ENCODE data around the gene MBP. TPM values are rescaled to one million over a fixed set of nuclear protein-coding genes. Genes with fewer than 3 reads are reported as not detected.

MBP gene
- total RNA-seq, 2 experiments from 2014 or later = 38.9 to 40.4 TPM

DNA sequence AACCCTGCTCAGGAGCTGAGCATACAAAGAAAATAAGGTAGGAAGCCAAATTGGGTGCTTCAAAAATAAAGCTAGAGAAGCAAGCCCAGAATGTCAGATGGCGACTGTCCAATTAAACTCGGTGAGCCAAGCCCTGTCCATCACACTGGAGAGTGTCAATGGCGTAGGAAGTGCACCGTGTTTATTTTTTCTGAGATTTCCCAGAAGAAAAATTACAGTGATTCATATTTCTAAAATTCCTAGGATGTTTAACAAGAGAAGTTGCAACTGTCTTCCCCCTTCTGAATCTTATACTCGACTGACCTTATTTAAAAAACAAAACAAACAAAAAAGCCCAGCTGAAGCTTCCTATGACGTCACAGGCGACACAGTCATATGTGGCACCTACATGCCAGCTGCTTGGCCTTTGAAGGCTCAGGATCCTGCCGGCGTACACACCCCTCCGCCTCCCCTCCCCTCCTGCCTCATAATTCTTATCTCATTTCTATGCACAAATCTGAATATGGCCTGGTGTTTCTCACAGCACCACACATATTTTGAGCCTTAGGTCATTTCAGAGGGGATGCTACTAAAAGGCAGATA, 60.8 kb downstream of the MBP start:
- no peaks in the 10 kb centered on the region for H3K9me3 Mint-ChIP-seq
- CTCF ChIA-PET = interaction anchor here (0.9 to 2.3 kb wide), 4 partner anchors 18 to 34 kb away, joined by 3 to 9 read pairs (median 3); no protein-coding TSS in a partner anchor

DNA sequence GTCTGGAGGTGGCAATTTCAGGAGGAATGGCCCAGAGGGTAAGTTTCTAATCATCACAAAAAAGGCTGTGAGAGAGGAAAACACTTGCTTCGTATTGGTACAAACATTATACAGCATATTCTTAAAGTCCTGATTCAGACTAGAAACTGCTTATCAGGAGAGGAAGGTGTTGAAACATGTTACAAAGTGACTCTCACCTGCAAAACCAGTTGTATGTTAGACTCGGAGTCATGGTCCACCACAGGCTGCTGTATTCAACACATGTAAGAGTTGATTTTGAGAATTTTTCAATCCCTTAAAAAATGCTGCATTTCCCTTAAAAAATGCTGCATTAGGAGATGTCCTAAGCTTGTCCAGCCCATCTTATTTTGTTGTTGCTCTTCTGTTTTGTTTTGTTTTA, 61.5 kb downstream of the MBP start:
- no peak overlapping the region for H3K4me3 Mint-ChIP-seq
- no peaks in the 10 kb centered on the region for H3K9me3 Mint-ChIP-seq
- peaks cover 25% of the 10 kb centered on the region for H3K36me3 Mint-ChIP-seq
- intact Hi-C loops (cut with micrococcal nuclease) = no loop called here
- peaks cover 97% of the 10 kb centered on the region for H3K4me1 Mint-ChIP-seq (ENCODE audit: low read depth)
- no peaks in the 10 kb centered on the region for H3K27me3 Mint-ChIP-seq
- ChIA-PET POLR2A (interaction anchor here (1.4 to 4.7 kb wide), 4 partner anchors 10 to 36 kb away, joined by 3 to 23 read pairs (median 4); no protein-coding TSS in a partner anchor), CTCF (interaction anchor here (9.9 kb wide), 1 partner anchor 17 kb away, joined by 63 read pairs; no protein-coding TSS in a partner anchor)
- peak; percentile 8 for DNase-seq
- peak overlapping the region; percentile 91 for H3K27ac Mint-ChIP-seq

More for the DNA sequence above, 60.8 kb downstream of the MBP start:
- intact Hi-C loops (cut with micrococcal nuclease) = no loop called here
- Mint-ChIP-seq H3K36me3 (peaks cover 25% of the 10 kb centered on the region), H3K27ac (peak overlapping the region; percentile 91), H3K4me1 (ENCODE audit: low read depth) (peaks cover 91% of the 10 kb centered on the region), H3K27me3 (no peaks in the 10 kb centered on the region), H3K4me3 (peak overlapping the region; percentile 26)
- DNase-seq = peak; percentile 82
- POLR2A ChIA-PET = interaction anchor here (1.4 to 4.7 kb wide), 2 partner anchors 11 to 30 kb away, joined by 3 to 23 read pairs; no protein-coding TSS in a partner anchor

- CTCF ChIA-PET = interaction anchor here (1.0 to 9.9 kb wide), 4 partner anchors 17 to 149 kb away, joined by 3 to 63 read pairs (median 8); no protein-coding TSS in a partner anchor
- Mint-ChIP-seq H3K36me3 (peaks cover 30% of the 10 kb centered on the region), H3K4me1 (ENCODE audit: low read depth) (peaks cover 99% of the 10 kb centered on the region), H3K9me3 (no peaks in the 10 kb centered on the region), H3K27me3 (no peaks in the 10 kb centered on the region), H3K27ac (peak overlapping the region; percentile 91), H3K4me3 (no peak overlapping the region)
- intact Hi-C loops (cut with micrococcal nuclease) = loop anchor here (1.0 kb wide), 1 partner anchor 8 kb away; no protein-coding TSS in a partner anchor
- DNase-seq = no peak
- POLR2A ChIA-PET = interaction anchor here (1.2 to 6.1 kb wide), 7 partner anchors 18 to 60 kb away, joined by 3 to 68 read pairs (median 11); no protein-coding TSS in a partner anchor
These were observed 62.0 kb downstream of the MBP start for GRCh38 chr18:77070627-77071026.

GRCh38 chr18:77069931-77070330, 62.7 kb downstream of the MBP start:
- H3K27ac Mint-ChIP-seq = peak overlapping the region; percentile 91
- H3K36me3 Mint-ChIP-seq = peaks cover 36% of the 10 kb centered on the region
- H3K9me3 Mint-ChIP-seq = no peaks in the 10 kb centered on the region
- peak; percentile 72 for DNase-seq
- ChIA-PET POLR2A (interaction anchor here (1.1 to 6.1 kb wide), 7 partner anchors 18 to 247 kb away, joined by 3 to 68 read pairs (median 4); no protein-coding TSS in a partner anchor), CTCF (interaction anchor here (0.6 to 9.9 kb wide), 10 partner anchors 9 to 148 kb away, joined by 3 to 63 read pairs (median 6); no protein-coding TSS in a partner anchor)
- H3K27me3 Mint-ChIP-seq = no peaks in the 10 kb centered on the region
- intact Hi-C loops (cut with micrococcal nuclease) = loop anchor here (1.0 to 10.0 kb wide), 4 partner anchors 8 to 695 kb away; partner anchors contain the start of gene ZNF236
- peaks cover 99% of the 10 kb centered on the region for H3K4me1 Mint-ChIP-seq (ENCODE audit: low read depth)
- H3K4me3 Mint-ChIP-seq = peak overlapping the region; percentile 27

- ChIA-PET POLR2A (interaction anchor here (0.7 to 6.1 kb wide), 11 partner anchors 15 to 246 kb away, joined by 3 to 68 read pairs (median 4); no protein-coding TSS in a partner anchor), CTCF (interaction anchor here (0.6 to 9.9 kb wide), 11 partner anchors 9 to 148 kb away, joined by 3 to 63 read pairs (median 6); no protein-coding TSS in a partner anchor)
- H3K9me3 Mint-ChIP-seq = no peaks in the 10 kb centered on the region
- DNase-seq = no peak
- peaks cover 100% of the 10 kb centered on the region for H3K4me1 Mint-ChIP-seq (ENCODE audit: low read depth)
- H3K27ac Mint-ChIP-seq = peak overlapping the region; percentile 91
- H3K27me3 Mint-ChIP-seq = no peaks in the 10 kb centered on the region
- peak overlapping the region; percentile 27 for H3K4me3 Mint-ChIP-seq
- peaks cover 40% of the 10 kb centered on the region for H3K36me3 Mint-ChIP-seq
- intact Hi-C loops (cut with micrococcal nuclease) = loop anchor here (2.0 to 10.0 kb wide), 3 partner anchors 19 to 695 kb away; partner anchors contain the start of gene ZNF236
These were observed 63.1 kb downstream of the MBP start for GRCh38 chr18:77069482-77069881.

DNA sequence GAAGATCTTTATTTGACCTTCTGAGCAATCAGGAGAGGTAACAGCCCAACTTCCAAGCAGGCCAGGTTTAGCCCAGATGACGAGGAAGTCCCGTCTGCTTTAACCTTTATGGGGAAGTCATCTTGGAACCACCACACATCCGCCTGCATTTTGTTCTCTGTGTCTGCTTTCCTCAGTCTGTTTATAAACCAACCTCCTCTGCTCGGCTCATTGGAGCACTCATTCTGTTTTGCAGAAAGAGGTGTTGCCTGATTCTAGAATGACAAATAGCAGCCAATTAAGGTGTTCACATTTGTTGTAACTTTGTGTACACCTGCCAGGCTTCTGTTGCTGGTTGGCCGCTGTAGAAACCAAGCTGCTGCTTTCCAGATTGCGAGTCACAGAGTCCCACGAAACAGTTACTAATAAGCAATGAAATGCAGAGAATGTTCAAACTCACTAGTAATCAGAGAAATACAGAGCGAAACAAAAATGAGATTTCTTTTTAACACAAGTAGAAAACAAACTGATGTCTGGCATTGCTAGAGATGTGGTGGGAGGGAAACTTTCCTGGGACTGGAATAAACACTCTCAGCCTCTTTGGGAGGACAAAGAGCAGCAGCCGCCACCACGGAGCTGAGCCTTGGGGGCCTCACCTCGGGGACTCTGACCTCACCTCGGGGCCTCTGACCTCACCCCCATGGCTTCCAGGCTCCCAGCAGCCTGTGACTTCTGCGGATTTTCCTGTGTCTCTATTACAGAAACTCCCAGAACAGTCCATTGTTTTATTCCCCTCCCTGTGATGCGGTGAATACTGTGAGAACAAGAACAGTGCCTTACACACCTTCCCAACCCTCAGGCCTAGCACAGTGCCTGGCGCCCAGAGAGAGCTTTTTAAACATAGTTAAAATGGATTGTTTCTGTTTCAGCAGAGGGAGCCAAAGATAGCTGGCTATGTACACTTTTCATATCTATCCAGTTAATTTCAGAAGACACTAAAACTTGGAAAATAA, 64.0 kb downstream of the MBP start:
- H3K27ac Mint-ChIP-seq = peak overlapping the region; percentile 91

DNA sequence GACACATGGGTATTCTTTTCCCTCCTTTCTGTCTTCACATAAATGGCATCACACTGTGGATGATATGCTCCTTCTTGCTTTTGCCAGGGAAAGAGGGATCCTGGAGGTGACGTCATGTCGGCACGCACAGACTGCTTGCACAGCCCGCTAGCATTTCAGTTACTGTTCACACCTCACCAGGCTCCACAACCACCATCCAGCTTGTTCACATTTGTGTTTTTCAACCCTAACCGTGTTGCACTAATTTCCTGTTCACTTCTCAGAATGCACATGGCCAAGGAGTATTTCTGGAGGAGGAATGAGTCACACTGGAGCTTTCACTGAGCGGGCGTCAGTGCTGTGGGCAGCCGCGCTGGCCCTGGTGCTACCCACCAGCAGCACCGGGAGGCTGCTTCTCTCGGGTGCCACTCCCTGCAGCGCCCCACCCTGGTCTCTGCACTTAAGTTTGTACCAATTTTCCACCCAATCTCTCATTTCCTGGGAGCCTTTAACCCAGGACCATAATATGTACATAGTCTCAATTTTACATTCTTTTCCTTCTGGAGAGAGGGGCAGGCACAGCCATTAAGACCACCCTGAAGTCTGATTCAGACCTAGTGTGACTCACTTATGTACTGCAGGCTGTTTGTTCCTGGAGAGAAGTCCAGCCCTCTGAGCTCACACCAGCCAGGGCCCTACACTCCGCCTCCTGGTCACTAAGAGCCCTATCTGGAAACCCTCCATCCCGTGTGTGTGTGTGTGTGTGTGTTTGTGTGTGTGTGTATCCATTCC, 65.1 kb downstream of the MBP start:
- H3K36me3 Mint-ChIP-seq = peaks cover 45% of the 10 kb centered on the region
- intact Hi-C loops (cut with micrococcal nuclease) = loop anchor here (1.0 to 10.0 kb wide), 7 partner anchors 13 to 693 kb away; partner anchors contain the start of gene ZNF236

More for the DNA sequence above, 64.0 kb downstream of the MBP start:
- DNase-seq = peak; percentile 71
- H3K4me3 Mint-ChIP-seq = peak overlapping the region; percentile 54
- peaks cover 100% of the 10 kb centered on the region for H3K4me1 Mint-ChIP-seq (ENCODE audit: low read depth)
- H3K27me3 Mint-ChIP-seq = no peaks in the 10 kb centered on the region
- peaks cover 43% of the 10 kb centered on the region for H3K36me3 Mint-ChIP-seq
- POLR2A ChIA-PET = interaction anchor here (0.7 to 6.1 kb wide), 11 partner anchors 14 to 245 kb away, joined by 3 to 68 read pairs (median 10); no protein-coding TSS in a partner anchor
- CTCF ChIA-PET = interaction anchor here (0.8 to 9.9 kb wide), 14 partner anchors 11 to 139 kb away, joined by 3 to 63 read pairs (median 6); partner anchors contain the start of gene MBP
- H3K9me3 Mint-ChIP-seq = no peaks in the 10 kb centered on the region
- intact Hi-C loops (cut with micrococcal nuclease) = loop anchor here (2.0 to 10.0 kb wide), 3 partner anchors 18 to 694 kb away; partner anchors contain the start of gene ZNF236

DNA sequence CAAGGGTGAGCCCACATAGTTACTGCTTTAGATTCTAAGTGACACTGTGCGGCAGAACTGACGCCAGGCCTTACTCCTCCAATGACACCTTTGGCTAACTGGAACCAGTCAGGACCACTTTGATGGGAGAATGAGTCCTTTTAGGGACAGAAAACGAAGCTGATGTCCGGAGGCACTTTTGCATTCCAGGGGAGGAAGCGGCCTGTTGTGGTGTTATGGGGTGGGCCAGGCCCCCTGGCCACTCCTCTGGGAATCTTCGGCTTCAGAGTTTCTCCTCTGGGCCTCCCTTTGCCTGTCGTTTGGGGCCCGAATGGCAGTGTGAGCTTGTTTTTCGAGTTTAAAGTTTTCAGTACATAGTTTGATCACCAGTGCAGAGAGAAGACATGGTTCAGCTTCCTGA, 65.9 kb downstream of the MBP start:
- DNase-seq = no peak
- H3K27ac Mint-ChIP-seq = peak overlapping the region; percentile 91
- intact Hi-C loops (cut with micrococcal nuclease) = loop anchor here (1.0 to 10.0 kb wide), 6 partner anchors 12 to 692 kb away; partner anchors contain the start of gene ZNF236
- no peaks in the 10 kb centered on the region for H3K27me3 Mint-ChIP-seq
- POLR2A ChIA-PET = interaction anchor here (0.9 to 6.1 kb wide), 9 partner anchors 10 to 64 kb away, joined by 3 to 68 read pairs (median 4); no protein-coding TSS in a partner anchor
- CTCF ChIA-PET = interaction anchor here (0.8 to 9.9 kb wide), 6 partner anchors 13 to 145 kb away, joined by 3 to 63 read pairs (median 12); no protein-coding TSS in a partner anchor
- no peaks in the 10 kb centered on the region for H3K9me3 Mint-ChIP-seq
- peaks cover 100% of the 10 kb centered on the region for H3K4me1 Mint-ChIP-seq (ENCODE audit: low read depth)
- no peak overlapping the region for H3K4me3 Mint-ChIP-seq
- H3K36me3 Mint-ChIP-seq = peaks cover 43% of the 10 kb centered on the region

More for the DNA sequence above, 65.1 kb downstream of the MBP start:
- ChIA-PET CTCF (interaction anchor here (0.8 to 9.9 kb wide), 9 partner anchors 14 to 144 kb away, joined by 3 to 63 read pairs (median 8); partner anchors contain the start of gene MBP), POLR2A (interaction anchor here (0.9 to 6.1 kb wide), 11 partner anchors 11 to 64 kb away, joined by 3 to 68 read pairs (median 7); no protein-coding TSS in a partner anchor)
- H3K4me3 Mint-ChIP-seq = peak overlapping the region; percentile 54
- DNase-seq = peak; percentile 83
- H3K27ac Mint-ChIP-seq = peak overlapping the region; percentile 91
- H3K27me3 Mint-ChIP-seq = no peaks in the 10 kb centered on the region
- H3K9me3 Mint-ChIP-seq = no peaks in the 10 kb centered on the region
- H3K4me1 Mint-ChIP-seq (ENCODE audit: low read depth) = peaks cover 100% of the 10 kb centered on the region

GRCh38 chr18:77066101-77066500, 66.5 kb downstream of the MBP start:
- intact Hi-C loops (cut with micrococcal nuclease) = loop anchor here (5.0 to 10.0 kb wide), 2 partner anchors 244 to 691 kb away; partner anchors contain the start of gene ZNF236
- POLR2A ChIA-PET = interaction anchor here (1.2 to 6.1 kb wide), 5 partner anchors 8 to 58 kb away, joined by 4 to 68 read pairs (median 6); no protein-coding TSS in a partner anchor
- H3K4me3 Mint-ChIP-seq = no peak overlapping the region
- peak overlapping the region; percentile 88 for H3K27ac Mint-ChIP-seq
- DNase-seq = no peak
- CTCF ChIA-PET = interaction anchor here (1.0 to 9.9 kb wide), 3 partner anchors 12 to 65 kb away, joined by 3 to 63 read pairs (median 17); no protein-coding TSS in a partner anchor
- no peaks in the 10 kb centered on the region for H3K9me3 Mint-ChIP-seq
- no peaks in the 10 kb centered on the region for H3K27me3 Mint-ChIP-seq
- H3K4me1 Mint-ChIP-seq (ENCODE audit: low read depth) = peaks cover 100% of the 10 kb centered on the region
- H3K36me3 Mint-ChIP-seq = peaks cover 43% of the 10 kb centered on the region

Data from activated CD4-positive, alpha-beta memory T cell treated with anti-CD3 and anti-CD28 coated beads for 36 hours (primary cell).